GM10266 (cell line): Measurements from ENCODE around the gene PSMB5.

Experiments
- DNase-seq: peaks from one replicate; pipeline ENCODE4 v3.0.0; 2012; ENCODE audit errors: extremely low spot score
- TF ChIP-seq, protein P1 (sequence below): IDR thresholded peaks from 2 replicates; pipeline ENCODE4 v1.5.1; 2012; ENCODE audit warnings: mild to moderate bottlenecking, low read depth; ENCODE audit not compliant: control insufficient read depth, insufficient read depth; ENCODE audit errors: missing control alignments

PSMB5 gene

DNA sequence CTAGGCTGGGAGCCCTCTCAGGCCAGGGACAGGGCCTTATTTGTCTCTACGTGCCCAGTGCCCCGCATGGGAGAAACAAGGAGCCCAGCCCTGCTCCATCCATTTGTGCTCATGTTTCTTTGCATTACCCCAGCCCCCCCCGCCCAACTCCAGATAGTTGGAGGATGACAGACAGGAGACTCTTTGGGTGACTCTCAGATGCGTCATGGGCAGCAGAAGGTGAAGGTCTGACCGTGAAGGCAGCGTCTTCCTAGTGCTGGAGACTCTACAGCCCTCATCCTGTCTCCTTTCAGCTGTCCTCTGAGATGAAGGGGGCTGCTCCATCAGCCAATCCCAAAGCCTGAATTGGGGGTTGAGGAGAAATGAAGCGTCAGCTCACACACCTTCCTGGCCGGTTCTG, 7.0 kb upstream of the PSMB5 start:
- no peak for DNase-seq
- TF ChIP-seq, protein P1, sequence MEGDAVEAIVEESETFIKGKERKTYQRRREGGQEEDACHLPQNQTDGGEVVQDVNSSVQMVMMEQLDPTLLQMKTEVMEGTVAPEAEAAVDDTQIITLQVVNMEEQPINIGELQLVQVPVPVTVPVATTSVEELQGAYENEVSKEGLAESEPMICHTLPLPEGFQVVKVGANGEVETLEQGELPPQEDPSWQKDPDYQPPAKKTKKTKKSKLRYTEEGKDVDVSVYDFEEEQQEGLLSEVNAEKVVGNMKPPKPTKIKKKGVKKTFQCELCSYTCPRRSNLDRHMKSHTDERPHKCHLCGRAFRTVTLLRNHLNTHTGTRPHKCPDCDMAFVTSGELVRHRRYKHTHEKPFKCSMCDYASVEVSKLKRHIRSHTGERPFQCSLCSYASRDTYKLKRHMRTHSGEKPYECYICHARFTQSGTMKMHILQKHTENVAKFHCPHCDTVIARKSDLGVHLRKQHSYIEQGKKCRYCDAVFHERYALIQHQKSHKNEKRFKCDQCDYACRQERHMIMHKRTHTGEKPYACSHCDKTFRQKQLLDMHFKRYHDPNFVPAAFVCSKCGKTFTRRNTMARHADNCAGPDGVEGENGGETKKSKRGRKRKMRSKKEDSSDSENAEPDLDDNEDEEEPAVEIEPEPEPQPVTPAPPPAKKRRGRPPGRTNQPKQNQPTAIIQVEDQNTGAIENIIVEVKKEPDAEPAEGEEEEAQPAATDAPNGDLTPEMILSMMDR: no peak

DNA sequence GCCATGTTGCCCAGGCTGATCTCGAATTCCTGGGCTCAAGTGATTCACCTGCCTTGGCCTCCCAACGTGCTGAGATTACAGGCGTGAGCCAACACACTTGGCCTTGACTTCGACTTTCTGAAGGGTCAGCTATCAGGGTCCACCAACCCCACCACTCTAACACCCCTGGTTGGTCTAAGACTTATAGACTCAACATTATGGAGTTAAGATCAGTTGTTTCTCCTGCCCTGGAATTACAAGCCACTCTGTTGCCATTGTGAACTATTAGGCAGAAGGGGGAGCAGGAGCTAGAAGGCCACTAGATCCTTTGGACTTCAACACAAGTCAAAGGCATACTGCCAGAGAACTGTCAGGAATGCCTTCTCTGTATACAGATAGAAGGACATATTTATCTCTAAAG, 5.4 kb upstream of the PSMB5 start:
- no peak for DNase-seq
- TF ChIP-seq, protein P1: no peak

DNA sequence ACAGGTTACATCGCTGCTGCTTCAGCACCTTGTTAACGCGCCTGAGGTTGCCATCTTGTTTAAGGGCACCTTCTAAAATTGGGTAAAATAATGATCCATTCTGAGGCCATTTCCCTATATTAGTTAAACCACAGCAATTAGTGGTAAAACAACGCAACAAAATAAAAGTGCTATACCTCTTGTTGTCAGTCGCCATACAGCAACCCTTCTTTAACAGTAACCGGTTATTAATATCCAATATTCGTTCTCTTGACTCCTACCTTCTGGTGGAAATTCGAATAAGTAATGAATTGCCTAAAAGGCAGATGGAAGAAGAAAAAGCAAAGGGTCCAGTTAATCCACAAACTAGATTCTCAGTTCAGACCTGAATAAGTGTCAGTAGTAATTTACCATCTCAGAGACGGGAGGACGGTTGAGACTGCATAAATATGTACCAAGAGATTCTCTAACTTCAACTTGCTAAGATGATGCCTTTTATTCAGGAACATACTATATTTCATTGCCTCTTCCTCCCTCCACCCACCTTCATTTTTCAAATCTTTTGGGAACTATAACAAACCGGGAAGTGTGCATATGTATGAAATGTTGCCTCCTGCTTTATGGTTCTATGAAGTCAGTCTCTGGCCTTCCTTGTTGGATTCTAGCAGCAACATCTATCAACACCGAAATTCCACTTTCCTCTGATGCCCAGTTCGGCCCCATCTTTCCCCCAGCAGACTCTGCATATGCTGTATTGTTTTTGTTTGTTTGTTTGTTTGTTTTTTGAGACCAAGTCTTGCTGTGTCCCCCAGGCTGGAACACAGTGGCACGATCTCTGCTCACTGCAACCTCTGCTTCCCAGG, 824 bp upstream of the PSMB5 start:
- DNase-seq: no peak
- TF ChIP-seq, protein P1: no peak

DNA sequence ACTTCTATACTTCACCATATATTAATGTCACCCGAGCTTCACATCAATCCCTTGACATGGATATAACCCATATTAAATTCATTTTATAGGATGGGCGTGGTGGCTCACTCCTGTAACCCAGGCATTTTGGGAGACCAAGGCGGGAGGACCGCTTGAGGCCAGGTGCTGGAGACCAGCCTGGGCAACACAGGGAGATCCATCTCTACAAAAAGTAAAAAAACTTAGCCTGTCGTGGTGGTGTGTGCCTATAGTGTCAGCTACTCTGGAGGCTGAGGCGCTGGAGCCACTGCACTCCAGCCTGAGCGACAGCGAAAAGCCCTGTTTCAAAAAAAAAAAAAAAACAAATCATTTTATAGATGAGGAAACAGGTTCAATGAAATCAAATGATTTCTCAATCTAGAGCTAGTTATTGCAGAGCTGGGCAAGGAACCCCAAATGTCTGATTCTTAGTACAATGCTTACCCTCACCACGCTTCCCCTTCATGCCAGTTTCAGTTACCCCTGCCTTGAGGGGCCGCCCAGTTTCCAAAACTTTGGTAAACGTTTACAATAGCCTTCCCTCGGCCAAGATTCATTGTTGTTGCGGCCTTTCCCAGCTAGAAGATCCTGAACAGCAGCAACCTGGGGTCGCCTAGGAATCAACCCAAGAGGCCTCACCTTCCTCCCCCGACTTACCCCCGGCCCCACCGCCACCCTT, 751 bp downstream of the PSMB5 start:
- TF ChIP-seq, protein P1: no peak
- no peak for DNase-seq

DNA sequence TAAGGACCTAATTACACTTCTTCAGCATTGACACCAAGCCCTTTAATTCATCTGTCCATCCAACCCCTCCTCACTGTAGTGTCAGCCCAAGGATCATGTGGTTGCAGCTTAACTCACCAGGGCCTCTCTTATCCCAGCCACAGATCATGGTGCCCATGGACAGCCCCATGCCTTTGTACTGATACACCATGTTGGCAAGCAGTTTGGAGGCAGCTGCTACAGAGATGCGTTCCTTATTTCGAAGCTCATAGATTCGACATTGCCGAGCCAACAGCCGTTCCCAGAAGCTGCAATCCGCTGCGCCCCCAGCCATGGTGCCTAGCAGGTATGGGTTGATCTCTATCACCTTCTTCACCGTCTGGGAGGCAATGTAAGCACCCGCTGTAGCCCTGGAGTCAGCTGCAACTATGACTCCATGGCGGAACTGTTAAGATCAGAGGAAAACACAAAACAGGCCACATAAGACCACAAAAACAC, 1.4 kb downstream of the PSMB5 start:
- DNase-seq: no peak
- TF ChIP-seq, protein P1: no peak

DNA sequence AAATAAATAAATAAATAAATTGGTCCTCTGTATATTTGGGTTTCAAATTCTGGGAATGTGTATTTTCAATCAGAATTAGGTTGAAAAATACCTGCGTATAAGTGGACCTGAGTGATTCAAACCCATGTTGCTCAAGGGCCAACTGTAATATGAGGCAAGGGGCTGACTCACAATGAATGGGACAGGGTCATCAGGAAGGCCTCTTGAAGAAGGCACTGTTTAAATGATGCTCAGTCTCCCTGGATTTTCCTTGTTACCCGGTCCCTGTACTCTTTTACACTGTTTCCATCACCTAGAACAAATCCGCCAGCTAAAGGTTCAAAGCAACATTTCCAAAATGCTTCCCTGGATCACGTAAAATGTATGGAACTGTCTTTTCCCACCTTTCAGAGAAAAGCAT, 3.8 kb downstream of the PSMB5 start:
- TF ChIP-seq, protein P1: no peak
- DNase-seq: no peak

DNA sequence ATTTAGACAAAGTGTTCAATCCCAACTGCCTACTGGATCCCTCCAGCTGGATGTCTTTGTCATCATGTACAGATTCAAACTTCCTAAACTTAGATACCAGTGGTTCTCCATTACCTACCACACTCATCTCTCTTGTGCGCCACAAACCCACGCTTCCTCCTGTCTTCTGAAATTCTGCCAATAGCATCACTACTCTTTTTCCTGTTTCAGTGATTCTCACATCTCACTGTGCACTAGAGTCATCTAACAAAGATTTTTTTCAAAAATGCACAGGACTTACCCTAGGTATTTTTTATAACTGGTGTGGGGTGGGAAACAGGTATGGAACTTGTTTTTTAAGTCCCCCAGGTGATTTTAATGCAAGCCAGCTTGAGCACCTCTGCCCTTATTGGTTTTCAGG, 5.9 kb downstream of the PSMB5 start:
- no peak for DNase-seq
- TF ChIP-seq, protein P1: no peak
